Measurements from ENCODE around the gene DPYSL5. TPM values are rescaled to one million over a fixed set of nuclear protein-coding genes. Genes with fewer than 3 reads are reported as not detected.

DPYSL5 gene
- total RNA-seq, 1 donor from 2014 or later: 2.9 TPM

GRCh38 chr2:26904839-26905238 is 56.9 kb downstream of the DPYSL5 start:
- DNase-seq (ENCODE audit: low read depth): no peak
- Mint-ChIP-seq H3K4me3 (ENCODE audit: unreplicated experiment) (no peak overlapping the region), H3K27me3 (ENCODE audit: low read depth, unreplicated experiment) (peaks cover 21% of the 10 kb centered on the region), H3K27ac (ENCODE audit: unreplicated experiment) (no peak overlapping the region), H3K4me1 (ENCODE audit: low read depth, unreplicated experiment) (peaks cover 4% of the 10 kb centered on the region), H3K9me3 (ENCODE audit: unreplicated experiment) (peaks cover 2% of the 10 kb centered on the region), H3K36me3 (ENCODE audit: low read depth, unreplicated experiment) (peaks cover 3% of the 10 kb centered on the region)
- no peak overlapping the region for H3K4me2 ChIP-seq (ENCODE audit: low read length)
- H3K9ac ChIP-seq (ENCODE audit: low read length): no peak overlapping the region
- no peak for FAIRE-seq
- no peaks in the 10 kb centered on the region for H4K20me1 ChIP-seq (ENCODE audit: insufficient read depth, low read length)
- no peaks in the 10 kb centered on the region for H3K79me2 ChIP-seq (ENCODE audit: insufficient read depth, low read length)
- H3K4me1 ChIP-seq (ENCODE audit: insufficient read depth, low read length): no peaks in the 10 kb centered on the region
- no peak for TF ChIP-seq CTCF (IDR thresholded peaks at IDR 0.05; ENCODE audit: insufficient read depth, low read depth, low read length)
- TF ChIP-seq EZH2 (IDR thresholded peaks at IDR 0.05; ENCODE audit: insufficient read depth, low read length): no peak
- H3K9me3 ChIP-seq (ENCODE audit: insufficient read depth, low read depth, low read length): no peaks in the 10 kb centered on the region
- H3K27ac ChIP-seq (ENCODE audit: low read depth, low read length): no peak overlapping the region
- H3K27me3 ChIP-seq (ENCODE audit: insufficient read depth, low read length): peaks cover 4% of the 10 kb centered on the region
- H3K36me3 ChIP-seq (ENCODE audit: insufficient read depth, low read length): no peaks in the 10 kb centered on the region
- no peak overlapping the region for H3K4me3 ChIP-seq (ENCODE audit: insufficient read depth, low read depth, low read length)
- H2AFZ ChIP-seq (ENCODE audit: low read depth, low read length): no peak overlapping the region

GRCh38 chr2:26905341-26906198 is 57.6 kb downstream of the DPYSL5 start:
- Histone ChIP-seq H3K36me3 (ENCODE audit: insufficient read depth, low read length) (no peaks in the 10 kb centered on the region), H3K9me3 (ENCODE audit: insufficient read depth, low read depth, low read length) (no peaks in the 10 kb centered on the region), H4K20me1 (ENCODE audit: insufficient read depth, low read length) (no peaks in the 10 kb centered on the region), H3K27me3 (ENCODE audit: insufficient read depth, low read length) (peaks cover 4% of the 10 kb centered on the region), H3K9ac (ENCODE audit: low read length) (no peak overlapping the region), H3K79me2 (ENCODE audit: insufficient read depth, low read length) (no peaks in the 10 kb centered on the region), H3K27ac (ENCODE audit: low read depth, low read length) (no peak overlapping the region), H3K4me3 (ENCODE audit: insufficient read depth, low read depth, low read length) (no peak overlapping the region), H3K4me2 (ENCODE audit: low read length) (no peak overlapping the region), H3K4me1 (ENCODE audit: insufficient read depth, low read length) (no peaks in the 10 kb centered on the region), H2AFZ (ENCODE audit: low read depth, low read length) (no peak overlapping the region)
- FAIRE-seq: no peak
- DNase-seq (ENCODE audit: low read depth): no peak
- H3K9me3 Mint-ChIP-seq (ENCODE audit: unreplicated experiment): no peaks in the 10 kb centered on the region
- no peak for TF ChIP-seq CTCF (IDR thresholded peaks at IDR 0.05; ENCODE audit: insufficient read depth, low read depth, low read length)
- TF ChIP-seq EZH2 (IDR thresholded peaks at IDR 0.05; ENCODE audit: insufficient read depth, low read length): no peak
- H3K27me3 Mint-ChIP-seq (ENCODE audit: low read depth, unreplicated experiment): peaks cover 19% of the 10 kb centered on the region
- H3K27ac Mint-ChIP-seq (ENCODE audit: unreplicated experiment): no peak overlapping the region
- no peak overlapping the region for H3K4me3 Mint-ChIP-seq (ENCODE audit: unreplicated experiment)
- H3K4me1 Mint-ChIP-seq (ENCODE audit: low read depth, unreplicated experiment): peaks cover 4% of the 10 kb centered on the region
- peaks cover 3% of the 10 kb centered on the region for H3K36me3 Mint-ChIP-seq (ENCODE audit: low read depth, unreplicated experiment)

- Mint-ChIP-seq H3K27me3 (ENCODE audit: low read depth, unreplicated experiment) (peaks cover 9% of the 10 kb centered on the region), H3K4me1 (ENCODE audit: low read depth, unreplicated experiment) (peaks cover 6% of the 10 kb centered on the region), H3K4me3 (ENCODE audit: unreplicated experiment) (no peak overlapping the region), H3K9me3 (ENCODE audit: unreplicated experiment) (no peaks in the 10 kb centered on the region), H3K27ac (ENCODE audit: unreplicated experiment) (no peak overlapping the region), H3K36me3 (ENCODE audit: low read depth, unreplicated experiment) (peaks cover 3% of the 10 kb centered on the region)
- Histone ChIP-seq H3K27me3 (ENCODE audit: insufficient read depth, low read length) (peaks cover 14% of the 10 kb centered on the region), H3K9me3 (ENCODE audit: insufficient read depth, low read depth, low read length) (no peaks in the 10 kb centered on the region), H3K4me3 (ENCODE audit: insufficient read depth, low read depth, low read length) (no peak overlapping the region), H3K27ac (ENCODE audit: low read depth, low read length) (no peak overlapping the region), H3K4me1 (ENCODE audit: insufficient read depth, low read length) (peaks cover 3% of the 10 kb centered on the region), H3K4me2 (ENCODE audit: low read length) (no peak overlapping the region), H2AFZ (ENCODE audit: low read depth, low read length) (no peak overlapping the region), H3K36me3 (ENCODE audit: insufficient read depth, low read length) (no peaks in the 10 kb centered on the region), H3K79me2 (ENCODE audit: insufficient read depth, low read length) (no peaks in the 10 kb centered on the region), H3K9ac (ENCODE audit: low read length) (no peak overlapping the region), H4K20me1 (ENCODE audit: insufficient read depth, low read length) (no peaks in the 10 kb centered on the region)
- no peak for DNase-seq (ENCODE audit: low read depth)
- no peak for FAIRE-seq
- TF ChIP-seq CTCF (IDR thresholded peaks at IDR 0.05; ENCODE audit: insufficient read depth, low read depth, low read length) (no peak), EZH2 (IDR thresholded peaks at IDR 0.05; ENCODE audit: insufficient read depth, low read length) (no peak)
Measured at GRCh38 chr2:26907416-26907815, 59.5 kb downstream of the DPYSL5 start.

Measured in astrocyte (in vitro differentiated cells and primary cell).